Adipose tissue (tissue), 3 donors: ENCODE data around the gene CDK12. TPM values are rescaled to one million over a fixed set of nuclear protein-coding genes. Genes with fewer than 3 reads are reported as not detected.
"Not testable (repeated sequence)": the region's sequence is repeated elsewhere in the genome, so short reads cannot be mapped to it uniquely, and the experiment has no call there.

Source experiments
- H3K27ac ChIP-seq: one replicate; pipeline ENCODE4 v1.5.1; 2013; ENCODE audit warnings: low read depth, low read length
- WGBS, 3 donors: extraction: QIAGEN DNeasy Blood & Tissue Kit; methylation state at CpG; one replicate each; pipeline ENCODE4 v1.1.7; 2013; 5-methylcytosine and 5-hydroxymethylcytosine counted together
- polyA plus RNA-seq, 3 donors: library from polyadenylated mRNA; stranded (reverse); fragments of 200-250 nt; gene quantifications; one replicate each; pipeline ENCODE4 v1.2.3, GENCODE V29; 2013
- donor health status: healthy with polysubstance abuse.
- donor health status: Bipolar disorder and iron deficiency.
- donor health status: healthy.

CDK12 gene
- polyA plus RNA-seq, 3 donors: 5.8 to 13.4 (median 12.9) TPM

DNA sequence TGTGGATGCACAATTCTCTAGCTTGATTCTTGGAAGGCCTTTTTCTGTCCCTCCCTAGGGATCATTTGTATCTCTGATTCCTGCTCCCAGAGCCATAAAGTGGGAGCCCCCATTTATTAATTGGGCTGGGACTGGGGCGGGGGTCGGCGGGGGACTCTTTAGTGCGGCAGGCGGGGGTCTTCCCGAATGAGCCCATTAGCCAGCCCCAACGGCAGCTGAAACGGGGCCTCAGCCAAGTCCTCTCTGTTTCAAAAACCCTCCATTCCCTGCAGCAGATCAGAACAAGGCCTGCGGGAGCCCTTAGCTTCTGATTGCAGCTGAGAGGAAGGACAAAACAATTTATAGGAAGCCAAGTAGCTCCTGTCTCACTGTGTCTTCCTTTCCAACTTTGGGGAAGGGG is 79.3 kb downstream of the CDK12 start:
- H3K27ac ChIP-seq: no peak overlapping the region
- 50 to 78% (median 51%) methylated on average over 9 of the region's 9 CpGs for WGBS, 3 donors

DNA sequence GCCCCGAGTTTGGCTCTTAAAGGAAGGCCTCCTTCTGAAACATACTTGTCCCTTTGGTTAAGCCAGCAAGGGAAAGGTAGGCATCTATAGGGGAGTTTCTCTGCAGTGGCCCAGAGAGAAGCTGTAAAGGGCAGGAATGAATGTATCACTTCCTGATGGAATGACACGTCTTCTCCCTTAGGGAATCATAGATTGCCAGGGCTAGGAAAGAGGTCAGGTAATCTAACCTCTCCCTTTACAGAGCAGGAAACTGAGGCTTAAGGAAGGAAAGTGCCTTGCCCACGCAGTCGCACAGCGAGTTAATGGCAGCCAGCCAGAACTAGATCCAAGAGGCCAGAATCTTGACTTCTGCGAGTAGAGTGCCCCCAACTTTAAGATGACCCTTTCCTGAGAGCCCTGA is 80.4 kb downstream of the CDK12 start:
- no peak overlapping the region for H3K27ac ChIP-seq
- WGBS, 3 donors: 60 to 73% (median 66%) methylated on average over 6 of the region's 6 CpGs

DNA sequence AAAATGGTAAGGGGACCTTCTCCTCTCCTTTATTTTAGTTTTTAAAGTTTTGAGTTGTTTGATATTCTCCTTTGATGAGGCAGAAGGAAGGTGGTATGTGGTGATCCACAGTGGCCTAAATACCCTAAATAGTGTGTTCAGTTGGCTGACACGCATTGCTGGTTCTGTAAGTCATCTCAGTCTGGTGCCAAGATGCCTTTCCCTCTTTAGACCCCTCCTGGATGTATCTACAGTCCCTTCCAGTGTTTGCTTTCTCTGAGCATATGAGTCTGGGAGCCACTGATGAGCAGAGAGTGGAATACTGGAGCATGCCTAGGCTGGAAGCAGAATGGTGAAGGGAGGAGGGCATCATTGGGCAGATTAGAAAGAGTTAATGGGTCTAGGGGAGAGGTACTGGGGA is 81.9 kb downstream of the CDK12 start:
- 89 to 100% (median 91%) methylated on average over 1 of the region's 1 CpG for WGBS, 3 donors
- H3K27ac ChIP-seq: no peak overlapping the region

DNA sequence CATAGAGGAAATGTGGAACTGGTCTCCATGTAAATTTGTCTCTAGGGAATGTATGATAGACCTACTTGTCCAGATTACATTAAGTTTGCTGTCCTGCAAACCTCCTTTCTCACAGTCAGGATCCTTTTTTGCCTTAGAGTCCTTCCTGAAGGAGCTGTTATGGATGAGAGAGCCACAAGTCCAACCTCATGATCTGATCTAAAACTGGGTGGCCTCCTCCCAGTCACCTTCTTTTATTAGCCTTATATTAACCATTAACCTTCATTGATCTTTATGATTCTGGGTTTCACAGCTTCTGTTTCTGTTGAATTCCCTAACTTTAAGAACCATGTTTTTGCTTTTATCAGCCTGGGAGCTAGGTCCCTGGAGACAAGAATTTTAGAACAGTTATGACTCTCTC is 82.4 kb downstream of the CDK12 start:
- H3K27ac ChIP-seq: no peak overlapping the region

- WGBS, 3 donors: 93 to 98% (median 98%) methylated on average over 12 of the region's 12 CpGs
- not testable (repeated sequence) for H3K27ac ChIP-seq
Observed at GRCh38 chr17:39544361-39544760, 83.1 kb downstream of the CDK12 start.

DNA sequence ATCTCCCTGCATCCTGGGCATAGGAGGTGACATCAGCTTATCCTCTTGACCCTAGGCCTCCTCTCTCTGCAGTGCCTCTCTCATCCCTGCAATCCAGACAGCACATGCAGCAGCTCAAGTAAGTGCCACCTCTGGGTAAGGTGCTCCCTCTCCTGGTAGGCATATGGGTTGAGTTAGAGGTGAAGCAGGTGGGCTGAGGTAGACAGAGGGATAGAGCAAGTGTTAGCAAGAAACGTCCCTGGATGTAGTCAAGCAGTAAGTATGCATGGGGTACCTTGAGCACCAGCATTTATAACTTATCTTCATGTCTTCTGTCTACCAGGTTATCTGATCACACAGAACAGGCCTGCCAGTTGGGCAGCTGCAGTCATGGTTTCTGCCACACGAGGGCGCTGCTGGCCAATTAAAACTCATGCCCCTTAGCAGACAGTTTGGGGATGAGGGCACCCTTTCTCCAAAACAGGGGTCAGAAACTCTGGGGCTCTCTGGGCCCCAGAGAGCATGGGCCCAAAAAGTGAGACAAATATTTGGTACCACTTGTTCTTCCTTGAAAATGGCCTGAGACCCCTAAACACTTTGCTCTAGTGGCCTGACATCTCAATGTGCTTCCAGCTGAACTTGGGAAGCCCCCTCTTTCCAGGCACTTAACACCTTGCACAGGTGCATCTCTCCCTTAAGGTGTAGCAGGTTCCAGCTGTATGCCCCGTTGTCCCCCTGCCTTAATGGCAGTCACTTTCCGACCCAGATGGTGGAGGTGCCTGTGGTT is 86.6 kb downstream of the CDK12 start:
- 30 to 37% (median 31%) methylated on average over 5 of the region's 5 CpGs for WGBS, 3 donors
- no peak overlapping the region for H3K27ac ChIP-seq

GRCh38 chr17:39548494-39549225 is 87.4 kb downstream of the CDK12 start:
- no peak overlapping the region for H3K27ac ChIP-seq
- WGBS, 3 donors: 80 to 83% (median 80%) methylated on average over 7 of the region's 7 CpGs

- H3K27ac ChIP-seq: no peak overlapping the region
- 73 to 81% (median 79%) methylated on average over 6 of the region's 6 CpGs for WGBS, 3 donors
Observed at GRCh38 chr17:39549747-39550573, 88.7 kb downstream of the CDK12 start.

DNA sequence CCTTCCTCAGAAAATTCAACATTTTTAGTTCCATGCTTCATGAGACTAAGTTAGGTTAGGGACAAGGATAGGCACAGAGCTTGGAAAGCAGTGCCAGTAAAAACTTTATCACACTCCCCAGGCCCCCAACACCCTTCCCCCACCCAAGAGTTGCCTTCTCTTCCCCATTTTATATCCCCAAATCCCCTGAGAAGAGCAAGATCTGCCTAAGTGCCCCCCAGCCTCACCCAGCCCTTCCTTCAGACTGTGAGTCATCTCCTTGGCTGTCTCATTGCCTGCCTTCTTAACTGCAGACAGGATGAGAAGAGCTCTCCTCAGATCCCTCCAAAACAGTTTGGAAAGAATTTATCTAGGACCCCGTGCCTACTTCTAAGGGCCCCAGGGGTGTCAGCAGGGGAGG is 90.6 kb downstream of the CDK12 start:
- no peak overlapping the region for H3K27ac ChIP-seq
- WGBS, 3 donors: 69 to 87% (median 77%) methylated on average over 1 of the region's 1 CpG

GRCh38 chr17:39553341-39553945 is 92.2 kb downstream of the CDK12 start:
- H3K27ac ChIP-seq: no peak overlapping the region
- WGBS, 3 donors: 45 to 69% (median 64%) methylated on average over 2 of the region's 2 CpGs

GRCh38 chr17:39555368-39555767 is 94.1 kb downstream of the CDK12 start:
- WGBS, 3 donors: 71 to 87% (median 86%) methylated on average over 2 of the region's 2 CpGs

DNA sequence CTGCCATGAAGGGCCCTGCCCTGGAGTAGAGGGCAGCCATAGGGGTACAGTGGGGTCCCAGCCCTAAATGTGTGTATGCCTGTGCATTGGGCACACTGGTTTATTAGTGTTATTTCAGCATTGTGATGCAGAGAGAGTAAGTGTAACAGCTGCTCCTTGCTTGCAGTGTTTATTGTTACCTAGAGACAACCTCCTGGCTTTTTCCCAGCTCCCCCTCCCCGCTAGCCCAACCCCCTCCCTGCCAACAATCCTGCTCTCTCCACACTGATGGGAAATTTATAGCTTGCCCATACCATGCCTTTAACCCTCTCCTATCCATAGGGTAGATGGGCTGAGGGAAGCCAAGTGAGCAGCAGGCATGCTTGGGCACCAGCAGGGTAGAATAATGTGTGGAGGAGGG is 95.1 kb downstream of the CDK12 start:
- H3K27ac ChIP-seq: no peak overlapping the region
- 38 to 60% (median 53%) methylated on average over 1 of the region's 1 CpG for WGBS, 3 donors

More at GRCh38 chr17:39555368-39555767, 94.1 kb downstream of the CDK12 start:
- no peak overlapping the region for H3K27ac ChIP-seq

DNA sequence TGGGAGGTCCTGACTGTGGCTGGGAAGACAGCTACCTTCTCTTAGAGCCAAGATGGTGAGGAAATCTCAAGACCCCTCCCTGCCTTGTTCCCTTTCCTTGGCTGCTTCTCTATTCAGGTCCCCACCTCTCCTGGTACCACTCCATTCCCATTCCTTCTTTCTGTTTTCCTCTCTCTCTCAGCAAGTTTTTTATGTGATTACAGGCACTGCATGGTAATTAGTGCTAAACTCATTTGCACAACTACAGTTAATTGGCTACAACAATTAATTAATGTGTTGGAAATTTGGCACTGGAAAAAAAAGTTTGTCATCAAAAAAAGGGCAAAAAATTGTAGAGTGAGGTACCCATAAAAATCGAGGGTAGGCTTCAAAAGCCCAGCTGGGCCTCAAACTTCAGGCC is 101.1 kb downstream of the CDK12 start:
- 61 to 86% (median 78%) methylated on average over 1 of the region's 1 CpG for WGBS, 3 donors
- no peak overlapping the region for H3K27ac ChIP-seq

GRCh38 chr17:39562976-39563375 is 101.7 kb downstream of the CDK12 start:
- 78 to 90% (median 89%) methylated on average over 7 of the region's 7 CpGs for WGBS, 3 donors

GRCh38 chr17:39563476-39563875 is 102.2 kb downstream of the CDK12 start:
- WGBS, 3 donors: 44 to 65% (median 52%) methylated on average over 17 of the region's 17 CpGs
- H3K27ac ChIP-seq: no peak overlapping the region

More at GRCh38 chr17:39562976-39563375, 101.7 kb downstream of the CDK12 start:
- no peak overlapping the region for H3K27ac ChIP-seq

- WGBS, 3 donors: 78 to 91% (median 90%) methylated on average over 4 of the region's 4 CpGs
- H3K27ac ChIP-seq: no peak overlapping the region
Observed at GRCh38 chr17:39564211-39564848, 103.0 kb downstream of the CDK12 start.

GRCh38 chr17:39566094-39566850 is 105.0 kb downstream of the CDK12 start:
- H3K27ac ChIP-seq: no peak overlapping the region
- WGBS, 3 donors: 85 to 91% (median 87%) methylated on average over 11 of the region's 11 CpGs
